Peyer's patch (tissue), 4 donors: Measurements from ENCODE around the gene PHACTR3. TPM values are rescaled to one million over a fixed set of nuclear protein-coding genes. Genes with fewer than 3 reads are reported as not detected.
A peak's percentile ranks its signal among the peaks of the same experiment; 100 is the strongest.
"Not testable (repeated sequence)": the region's sequence is repeated elsewhere in the genome, so short reads cannot be mapped to it uniquely, and the experiment has no call there.

ENCODE experiments used
- DNase-seq, 3 donors: peaks; one replicate each; pipeline ENCODE4 v3.0.0-alpha.2; 2017 to 2019
- H3K27ac ChIP-seq, 4 donors: fragments of 200-600 bp; sonication (generic); one replicate each; pipeline ENCODE4 v1.5.1; 2016 to 2019
- H3K27me3 ChIP-seq, 2 donors: fragments of 200-600 bp; sonication (generic); one replicate each; pipeline ENCODE4 v1.5.1; 2019
- H3K36me3 ChIP-seq, 3 donors: fragments of 200-600 bp; sonication (generic); one replicate each; pipeline ENCODE4 v1.5.1; 2016 to 2019
- H3K4me1 ChIP-seq, 4 donors: fragments of 200-600 bp; sonication (generic); one replicate each; pipeline ENCODE4 v1.5.1; 2016 to 2019
- H3K4me3 ChIP-seq, 4 donors: fragments of 200-600 bp; sonication (generic); 1 replicate in 3 of 4; 2 replicates in 1 of 4; pipeline ENCODE4 v1.5.1; 2016 to 2019; ENCODE audit warnings: mild to moderate bottlenecking in 1 of 4
- H3K9me3 ChIP-seq, 4 donors: fragments of 200-600 bp; sonication (generic); one replicate each; pipeline ENCODE4 v1.5.1; 2016 to 2019; ENCODE audit warnings: mild to moderate bottlenecking in 1 of 4
- POLR2A ChIP-seq, 2 donors: fragments of 450-650 bp; IDR thresholded peaks; one replicate each; pipeline ENCODE4 v1.5.1; 2017; ENCODE audit warnings: antibody characterized with exemption in 2 of 2, mild to moderate bottlenecking in 2 of 2, moderate library complexity in 2 of 2
- total RNA-seq, 4 donors: library from RNA; depleted of rRNA; stranded (reverse); fragments of >200 nt; gene quantifications; one replicate each; pipeline ENCODE4 v1.1.0, GENCODE V29; 2016
- TF ChIP-seq, protein P1 (sequence below), 6 experiments: fragments of 450-650 bp in 4 of 6; fragments of 200-600 bp in 2 of 6; sonication (generic) in 1 of 6; IDR thresholded peaks; one replicate each; pipeline ENCODE4 v1.5.1; 2017 to 2019; ENCODE audit warnings: antibody characterized with exemption in 6 of 6, mild to moderate bottlenecking in 3 of 6, moderate library complexity in 1 of 6

Gene PHACTR3
- 10 to 100 TPM; 14.9 to 31.5 (median 22.9) TPM for total RNA-seq

- H3K9me3 ChIP-seq: no peaks in the 10 kb centered on the region
- peaks cover 0 to 11% (median 0%) of the 10 kb centered on the region in 4 donors for H3K4me1 ChIP-seq
- DNase-seq: no peak
- H3K27ac ChIP-seq: no peak within 1 kb of the TSS
- peaks cover 0 to 10% of the 10 kb centered on the region in 2 donors for H3K27me3 ChIP-seq
- H3K4me3 ChIP-seq: peak within 1 kb of the TSS in 3 of 4 donors; percentile 6 to 34 (median 27)
- H3K36me3 ChIP-seq: no peaks in the 10 kb centered on the region
- TF ChIP-seq, protein P1, sequence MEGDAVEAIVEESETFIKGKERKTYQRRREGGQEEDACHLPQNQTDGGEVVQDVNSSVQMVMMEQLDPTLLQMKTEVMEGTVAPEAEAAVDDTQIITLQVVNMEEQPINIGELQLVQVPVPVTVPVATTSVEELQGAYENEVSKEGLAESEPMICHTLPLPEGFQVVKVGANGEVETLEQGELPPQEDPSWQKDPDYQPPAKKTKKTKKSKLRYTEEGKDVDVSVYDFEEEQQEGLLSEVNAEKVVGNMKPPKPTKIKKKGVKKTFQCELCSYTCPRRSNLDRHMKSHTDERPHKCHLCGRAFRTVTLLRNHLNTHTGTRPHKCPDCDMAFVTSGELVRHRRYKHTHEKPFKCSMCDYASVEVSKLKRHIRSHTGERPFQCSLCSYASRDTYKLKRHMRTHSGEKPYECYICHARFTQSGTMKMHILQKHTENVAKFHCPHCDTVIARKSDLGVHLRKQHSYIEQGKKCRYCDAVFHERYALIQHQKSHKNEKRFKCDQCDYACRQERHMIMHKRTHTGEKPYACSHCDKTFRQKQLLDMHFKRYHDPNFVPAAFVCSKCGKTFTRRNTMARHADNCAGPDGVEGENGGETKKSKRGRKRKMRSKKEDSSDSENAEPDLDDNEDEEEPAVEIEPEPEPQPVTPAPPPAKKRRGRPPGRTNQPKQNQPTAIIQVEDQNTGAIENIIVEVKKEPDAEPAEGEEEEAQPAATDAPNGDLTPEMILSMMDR (IDR thresholded peaks at IDR 0.05): no peak
- no peak for TF ChIP-seq POLR2A (IDR thresholded peaks at IDR 0.05)
Observed at GRCh38 chr20:59603781-59604541, at the start of gene PHACTR3. PHACTR3 (plus strand) TSS chr20:59604540; CDS start chr20:59605015, 475 bp downstream.

- not testable (repeated sequence) for H3K4me3 ChIP-seq, H3K27ac ChIP-seq, H3K9me3 ChIP-seq, DNase-seq, H3K27me3 ChIP-seq, H3K36me3 ChIP-seq, H3K4me1 ChIP-seq
Observed at GRCh38 chr20:59557733-59558529, 46.4 kb upstream of the PHACTR3 start.

DNA sequence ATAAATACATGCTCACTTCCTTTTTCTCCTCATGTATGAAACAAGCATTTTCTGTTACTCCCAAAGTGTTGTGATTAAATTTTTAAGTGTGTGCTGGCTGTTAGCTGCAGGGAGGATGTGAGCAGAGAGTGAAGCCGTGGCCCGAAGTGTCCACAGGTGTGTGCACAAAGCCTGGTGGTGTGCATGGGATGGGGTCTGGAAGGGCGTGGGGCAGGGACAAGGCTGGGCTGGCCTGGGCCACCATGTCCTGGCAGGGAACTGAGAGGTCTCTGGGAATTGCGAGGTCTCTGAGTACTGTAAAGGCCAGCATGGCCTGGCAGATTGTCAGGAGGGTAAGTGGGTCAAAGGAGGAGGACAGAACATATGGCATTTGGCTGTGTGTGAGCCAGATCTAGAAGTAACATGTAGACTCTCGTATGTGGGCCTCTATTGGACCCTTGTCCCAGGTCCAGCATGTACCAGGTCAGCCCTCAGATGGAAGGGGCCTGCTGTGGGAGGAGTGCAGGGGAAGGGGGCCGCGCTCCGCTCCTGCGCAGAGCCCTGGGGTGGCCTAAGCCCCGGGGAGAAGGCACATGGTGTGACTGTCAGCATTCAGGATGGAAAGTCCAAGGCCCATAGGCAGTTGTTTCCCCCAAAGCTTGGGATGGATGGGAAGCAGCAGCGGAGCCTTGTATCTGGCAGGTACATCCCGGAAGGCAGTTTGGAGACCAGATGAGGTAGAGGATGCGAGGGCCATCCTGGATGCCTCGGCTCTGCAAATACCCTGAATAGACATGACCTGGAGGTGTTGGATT is 45.1 kb upstream of the PHACTR3 start:
- TF ChIP-seq, protein P1 (IDR thresholded peaks at IDR 0.05): no peak
- TF ChIP-seq POLR2A (IDR thresholded peaks at IDR 0.05): no peak
- Histone ChIP-seq H3K9me3 (no peaks in the 10 kb centered on the region), H3K27me3 (no peaks in the 10 kb centered on the region), H3K27ac (no peak overlapping the region), H3K4me1 (no peaks in the 10 kb centered on the region), H3K4me3 (no peak overlapping the region), H3K36me3 (no peaks in the 10 kb centered on the region)
- DNase-seq: no peak

DNA sequence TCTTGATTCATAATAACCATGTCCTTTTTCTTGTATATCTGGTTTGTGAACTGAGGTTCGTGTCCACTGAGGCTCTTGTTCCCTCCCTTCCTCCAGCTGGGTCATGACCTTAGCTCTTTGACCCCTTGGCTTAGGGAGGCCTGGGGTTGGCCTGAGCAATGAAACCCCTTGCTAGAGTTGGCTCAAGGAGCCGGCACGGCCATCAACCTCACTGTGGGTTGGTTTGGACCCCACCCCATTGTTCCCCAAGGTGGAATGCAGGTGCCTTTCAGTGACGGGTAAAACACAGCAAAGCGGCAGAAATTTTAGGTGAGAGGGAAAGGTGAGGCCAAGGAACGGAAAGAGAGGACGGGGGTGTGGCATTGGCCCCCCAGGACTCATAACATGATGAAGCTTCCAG is 44.5 kb upstream of the PHACTR3 start:
- Histone ChIP-seq H3K9me3 (no peaks in the 10 kb centered on the region), H3K27ac (no peak overlapping the region), H3K36me3 (no peaks in the 10 kb centered on the region), H3K4me3 (no peak overlapping the region), H3K27me3 (no peaks in the 10 kb centered on the region), H3K4me1 (no peaks in the 10 kb centered on the region)
- TF ChIP-seq, protein P1 (IDR thresholded peaks at IDR 0.05): no peak
- no peak for DNase-seq

DNA sequence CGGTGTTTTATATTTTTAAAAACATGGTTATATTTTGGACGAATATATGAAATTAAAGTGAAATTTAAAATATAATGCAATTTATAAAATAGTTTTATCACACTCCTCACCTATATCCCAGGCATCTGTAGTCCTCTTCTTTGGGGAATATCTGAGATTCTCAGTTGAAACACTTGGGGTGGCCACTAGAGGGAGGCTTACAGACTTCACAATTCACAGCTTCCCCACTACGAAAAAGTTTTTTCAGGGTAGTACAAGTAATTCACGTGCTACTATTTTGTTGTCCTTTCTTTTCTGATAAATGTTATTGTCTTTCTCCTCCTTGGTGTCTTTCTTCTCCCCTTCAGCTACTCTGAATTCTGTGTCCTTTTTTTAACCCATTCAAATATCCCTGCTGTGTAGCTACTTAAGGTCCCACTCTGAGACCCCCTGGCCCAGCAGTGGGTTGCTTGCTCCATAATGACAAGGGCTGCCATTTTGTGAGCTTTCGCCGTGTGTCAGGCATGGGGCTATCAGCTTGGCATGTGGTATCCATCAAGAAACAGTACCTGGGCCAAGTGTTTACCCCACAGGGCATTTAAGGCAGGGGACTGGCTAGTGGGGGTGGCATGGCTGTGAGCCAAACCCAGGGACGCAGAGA is 43.6 kb upstream of the PHACTR3 start:
- Histone ChIP-seq H3K27me3 (no peaks in the 10 kb centered on the region), H3K4me1 (no peaks in the 10 kb centered on the region), H3K36me3 (no peaks in the 10 kb centered on the region), H3K27ac (no peak overlapping the region), H3K9me3 (no peaks in the 10 kb centered on the region), H3K4me3 (no peak overlapping the region)
- TF ChIP-seq POLR2A (IDR thresholded peaks at IDR 0.05): no peak
- TF ChIP-seq, protein P1 (IDR thresholded peaks at IDR 0.05): peak in 3 of 6 experiments; percentile 4 to 35 (median 31)
- no peak for DNase-seq
